MCF 10A (cell line): ENCODE results near the gene WWC2. TPM values are rescaled to one million over a fixed set of nuclear protein-coding genes. Genes with fewer than 3 reads are reported as not detected.

Source experiments
- BruUV-seq: library from RNA; stranded (reverse); fragments of 400-500 nt; replicated peaks from 2 replicates; lab custom pipeline; 2021; lab: Mats Ljungman, UMichigan
- CTCF ChIA-PET: fragments of 300-600 bp; sonication (Branson Sonifier 250); formaldehyde crosslinking; extraction: SDS; loops from one replicate; lab custom pipeline; 2021; ENCODE audit warnings: antibody characterized with exemption, inconsistent platforms; lab: Yijun Ruan, JAX
- POLR2A ChIA-PET: fragments of 300-600, 350-650 bp; sonication (Branson Sonifier 250); formaldehyde crosslinking; extraction: SDS; loops from one replicate; lab custom pipeline; 2020; ENCODE audit warnings: antibody characterized with exemption, inconsistent platforms; lab: Yijun Ruan, JAX
- DNase-seq: peaks from one replicate; pipeline ENCODE4 v3.0.0-alpha.2; 2018; ENCODE audit not compliant: unreplicated experiment
- H3K27ac Mint-ChIP-seq: one replicate; pipeline ENCODE4 v1.8.0; 2022; ENCODE audit warnings: mild to moderate bottlenecking, low read depth, mixed read lengths; ENCODE audit not compliant: unreplicated experiment
- H3K27me3 Mint-ChIP-seq: one replicate; pipeline ENCODE4 v1.8.0; 2022; ENCODE audit warnings: mixed read lengths; ENCODE audit not compliant: insufficient read depth, unreplicated experiment
- H3K36me3 Mint-ChIP-seq: one replicate; pipeline ENCODE4 v1.8.0; 2022; ENCODE audit warnings: mild to moderate bottlenecking, moderate library complexity, mixed read lengths; ENCODE audit not compliant: insufficient read depth, unreplicated experiment
- H3K4me1 Mint-ChIP-seq: one replicate; pipeline ENCODE4 v1.8.0; 2022; ENCODE audit warnings: mixed read lengths; ENCODE audit not compliant: insufficient read depth, unreplicated experiment
- H3K4me3 Mint-ChIP-seq: one replicate; pipeline ENCODE4 v1.8.0; 2022; ENCODE audit warnings: mild to moderate bottlenecking, moderate library complexity, mixed read lengths; ENCODE audit not compliant: unreplicated experiment
- H3K9me3 Mint-ChIP-seq: one replicate; pipeline ENCODE4 v1.8.0; 2022; ENCODE audit warnings: mixed read lengths; ENCODE audit not compliant: unreplicated experiment
- intact Hi-C: fragments of 100-400 bp; cut with micrococcal nuclease; formaldehyde crosslinking; loops from 2 replicates; pipeline ENCODE4 v1.14.1; 2022
- total RNA-seq: library from RNA; stranded (reverse); gene quantifications from 2 replicates; pipeline ENCODE4 v1.2.3, GENCODE V29; 2022
- TF ChIP-seq, protein P1 (sequence below): fragments of 200-600 bp; IDR thresholded peaks from one replicate; pipeline ENCODE4 v1.8.0; 2022; ENCODE audit warnings: antibody characterized with exemption, mild to moderate bottlenecking; ENCODE audit not compliant: unreplicated experiment

Gene WWC2
- total RNA-seq, 1 experiment from 2014 or later: 42.4 TPM

DNA sequence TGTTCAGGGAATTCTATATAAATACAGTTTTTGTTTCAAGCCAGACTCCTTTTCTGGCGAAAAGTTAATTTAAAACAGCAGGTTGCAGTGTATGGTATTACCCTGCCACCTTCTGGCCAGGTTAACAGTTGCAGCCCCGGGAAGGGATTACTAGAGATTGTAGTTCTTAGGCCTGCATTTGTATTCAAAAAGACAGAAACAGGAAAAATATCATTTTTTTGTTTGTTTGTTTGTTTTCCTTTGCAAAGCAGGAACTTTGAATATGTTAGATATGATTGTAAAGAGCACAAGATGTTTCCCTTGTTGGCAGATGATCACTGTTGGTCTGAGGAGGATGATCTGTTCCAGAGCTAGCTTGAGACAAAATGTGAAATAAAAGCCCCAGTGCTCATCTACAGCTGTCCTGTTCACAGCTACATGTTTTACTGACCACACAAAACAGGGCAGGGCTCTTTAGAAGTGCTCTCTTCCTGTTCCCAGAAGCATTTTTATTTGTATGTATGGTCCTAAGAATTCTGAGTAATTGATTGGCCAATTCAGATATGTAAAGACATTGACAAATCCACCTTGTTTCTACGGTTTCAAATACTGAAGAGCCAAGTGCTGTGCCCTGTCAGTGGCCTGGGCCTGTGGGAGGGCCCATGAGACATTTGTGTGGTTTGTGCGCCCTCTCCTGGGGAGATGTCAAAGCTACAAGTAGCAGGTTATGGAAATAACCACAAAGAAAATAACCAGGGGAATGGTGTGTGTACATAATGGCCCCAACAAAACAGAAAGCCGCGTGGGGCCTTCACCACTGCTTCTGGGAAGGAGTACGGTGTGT, 163.1 kb downstream of the WWC2 start:
- H3K4me3 Mint-ChIP-seq: no peak overlapping the region

DNA sequence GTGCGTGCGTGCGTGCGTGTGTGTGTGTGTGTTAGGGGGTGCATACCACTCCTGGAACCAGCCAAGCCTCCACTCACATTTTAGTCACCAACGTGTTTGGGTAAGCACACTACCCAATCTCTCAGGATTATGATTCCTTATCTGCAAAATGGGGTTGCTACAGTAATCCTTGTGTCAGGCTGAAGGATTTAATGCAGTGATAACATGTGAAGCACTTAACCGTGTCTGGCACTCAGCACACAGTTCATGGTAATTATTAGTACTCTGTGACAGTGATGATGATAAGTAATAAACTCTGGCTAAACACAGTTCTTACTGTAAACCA, 163.7 kb downstream of the WWC2 start:
- intact Hi-C loops: loop anchor here (1.0 kb wide), 4 partner anchors 145 to 324 kb away; partner anchors contain the start of gene WWC2
- Mint-ChIP-seq H3K36me3 (peaks cover 68% of the 10 kb centered on the region), H3K9me3 (no peaks in the 10 kb centered on the region), H3K27me3 (no peaks in the 10 kb centered on the region), H3K4me1 (peaks cover 5% of the 10 kb centered on the region), H3K27ac (peak overlapping the region; percentile 52), H3K4me3 (no peak overlapping the region)
- DNase-seq: no peak
- ChIA-PET POLR2A (interaction anchor here (0.6 to 1.9 kb wide), 5 partner anchors 12 to 1349 kb away, joined by 3 to 16 read pairs (median 5); no protein-coding TSS in a partner anchor), CTCF (interaction anchor here (0.5 to 11.4 kb wide), 47 partner anchors 8 to 1145 kb away, joined by 3 to 258 read pairs (median 5); no protein-coding TSS in a partner anchor)
- TF ChIP-seq, protein P1, sequence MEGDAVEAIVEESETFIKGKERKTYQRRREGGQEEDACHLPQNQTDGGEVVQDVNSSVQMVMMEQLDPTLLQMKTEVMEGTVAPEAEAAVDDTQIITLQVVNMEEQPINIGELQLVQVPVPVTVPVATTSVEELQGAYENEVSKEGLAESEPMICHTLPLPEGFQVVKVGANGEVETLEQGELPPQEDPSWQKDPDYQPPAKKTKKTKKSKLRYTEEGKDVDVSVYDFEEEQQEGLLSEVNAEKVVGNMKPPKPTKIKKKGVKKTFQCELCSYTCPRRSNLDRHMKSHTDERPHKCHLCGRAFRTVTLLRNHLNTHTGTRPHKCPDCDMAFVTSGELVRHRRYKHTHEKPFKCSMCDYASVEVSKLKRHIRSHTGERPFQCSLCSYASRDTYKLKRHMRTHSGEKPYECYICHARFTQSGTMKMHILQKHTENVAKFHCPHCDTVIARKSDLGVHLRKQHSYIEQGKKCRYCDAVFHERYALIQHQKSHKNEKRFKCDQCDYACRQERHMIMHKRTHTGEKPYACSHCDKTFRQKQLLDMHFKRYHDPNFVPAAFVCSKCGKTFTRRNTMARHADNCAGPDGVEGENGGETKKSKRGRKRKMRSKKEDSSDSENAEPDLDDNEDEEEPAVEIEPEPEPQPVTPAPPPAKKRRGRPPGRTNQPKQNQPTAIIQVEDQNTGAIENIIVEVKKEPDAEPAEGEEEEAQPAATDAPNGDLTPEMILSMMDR: no peak
- no TSS peak for BruUV-seq

More for the DNA sequence above, 163.1 kb downstream of the WWC2 start:
- peak; percentile 84 for DNase-seq
- no TSS peak for BruUV-seq
- Mint-ChIP-seq H3K9me3 (no peaks in the 10 kb centered on the region), H3K36me3 (peaks cover 68% of the 10 kb centered on the region), H3K4me1 (peaks cover 5% of the 10 kb centered on the region), H3K27me3 (no peaks in the 10 kb centered on the region), H3K27ac (peak overlapping the region; percentile 52)
- ChIA-PET POLR2A (interaction anchor here (0.6 to 1.9 kb wide), 8 partner anchors 11 to 344 kb away, joined by 3 to 16 read pairs (median 4); no protein-coding TSS in a partner anchor), CTCF (interaction anchor here (0.5 to 11.4 kb wide), 76 partner anchors 9 to 1144 kb away, joined by 3 to 258 read pairs (median 4); no protein-coding TSS in a partner anchor)
- intact Hi-C loops: loop anchor here (1.0 kb wide), 4 partner anchors 145 to 324 kb away; partner anchors contain the start of gene WWC2
- TF ChIP-seq, protein P1: peak; percentile 68

DNA sequence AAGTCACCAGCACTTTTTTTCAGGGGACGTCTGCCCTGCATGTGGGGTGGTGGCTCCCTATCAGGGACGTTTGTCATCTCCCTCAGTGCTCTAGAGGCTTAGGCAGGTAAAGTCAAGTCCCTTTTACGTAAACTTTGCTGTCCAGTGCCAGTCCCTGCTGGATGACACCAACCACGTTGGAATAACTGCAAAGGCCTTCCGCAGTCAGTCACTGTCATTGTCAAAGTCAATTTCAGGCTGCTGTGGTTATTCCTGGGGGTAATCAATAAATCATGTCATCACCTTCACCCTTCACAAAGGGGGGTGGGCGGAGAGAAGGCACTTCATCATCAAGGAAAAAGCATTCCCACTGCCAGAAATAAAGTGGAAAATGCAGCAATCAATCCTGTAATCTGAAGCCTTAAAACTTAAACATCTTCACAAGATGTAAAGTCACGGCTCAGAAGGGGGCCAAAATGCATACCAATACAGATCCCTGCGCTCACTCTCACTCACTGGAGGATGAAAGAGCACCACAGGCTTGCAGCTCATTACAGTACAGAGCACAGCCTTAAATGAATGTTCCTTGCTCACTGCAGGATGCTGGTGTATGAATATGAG, 164.8 kb downstream of the WWC2 start:
- no TSS peak for BruUV-seq
- intact Hi-C loops: no loop called here
- TF ChIP-seq, protein P1: no peak
- Mint-ChIP-seq H3K27me3 (no peaks in the 10 kb centered on the region), H3K36me3 (peaks cover 70% of the 10 kb centered on the region), H3K27ac (no peak overlapping the region), H3K9me3 (no peaks in the 10 kb centered on the region), H3K4me3 (no peak overlapping the region), H3K4me1 (peaks cover 5% of the 10 kb centered on the region)
- DNase-seq: no peak
- ChIA-PET CTCF (interaction anchor here (1.4 to 11.4 kb wide), 10 partner anchors 7 to 333 kb away, joined by 3 to 258 read pairs (median 16); no protein-coding TSS in a partner anchor), POLR2A (no interaction called here)

DNA sequence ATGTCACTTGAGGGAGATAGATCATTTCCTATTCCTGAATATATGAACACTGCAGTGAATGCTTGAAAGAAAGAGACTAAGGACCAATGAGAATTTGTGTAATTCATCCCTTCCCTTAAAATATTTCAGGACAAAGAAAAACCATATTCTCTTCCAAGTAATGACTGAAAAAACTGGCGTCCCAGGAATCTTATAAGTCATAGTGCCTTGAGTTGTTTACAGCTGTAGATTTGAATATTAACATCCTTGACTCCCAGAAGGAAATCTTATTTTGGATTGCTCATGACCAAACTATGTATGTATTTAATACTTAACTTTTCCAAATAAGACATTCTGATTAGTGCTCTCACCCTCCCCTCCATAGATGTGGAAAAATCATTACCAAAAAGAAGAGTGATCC, 165.6 kb downstream of the WWC2 start:
- TF ChIP-seq, protein P1: no peak
- no peaks in the 10 kb centered on the region for H3K27me3 Mint-ChIP-seq
- ChIA-PET POLR2A (no interaction called here), CTCF (interaction anchor here (1.4 to 11.4 kb wide), 5 partner anchors 8 to 326 kb away, joined by 4 to 258 read pairs (median 121); no protein-coding TSS in a partner anchor)
- BruUV-seq: no TSS peak
- intact Hi-C loops: no loop called here
- no peaks in the 10 kb centered on the region for H3K9me3 Mint-ChIP-seq
- DNase-seq: no peak
- H3K4me3 Mint-ChIP-seq: no peak overlapping the region
- no peak overlapping the region for H3K27ac Mint-ChIP-seq
- H3K36me3 Mint-ChIP-seq: peaks cover 70% of the 10 kb centered on the region
- peaks cover 5% of the 10 kb centered on the region for H3K4me1 Mint-ChIP-seq
